HCT116 (cell line): ENCODE measurements around the gene ENTPD5. TPM values are rescaled to one million over a fixed set of nuclear protein-coding genes. Genes with fewer than 3 reads are reported as not detected.

Experiments
- ATAC-seq: fragments of 200-7000 bp; cut with Tn5 transposase; 2 replicates; pipeline ENCODE4 v1.9.1; 2020; ENCODE audit warnings: mild to moderate bottlenecking, moderate library complexity
- BruUV-seq: library from RNA; stranded (reverse); fragments of 400-500 nt; replicated peaks from 2 replicates; lab custom pipeline; 2021; lab: Mats Ljungman, UMichigan
- CTCF ChIA-PET: fragments of 300-600 bp; sonication (Branson Sonifier 250); formaldehyde crosslinking; loops from one replicate; lab custom pipeline; 2021; ENCODE audit warnings: antibody characterized with exemption; lab: Charles Lee
- POLR2A ChIA-PET: fragments of 300-600, 350-600 bp; sonication (Branson Sonifier 250); formaldehyde crosslinking; loops from one replicate; lab custom pipeline; 2021; ENCODE audit warnings: antibody characterized with exemption; lab: Charles Lee
- RAD21 ChIA-PET, 2 experiments: fragments of 300-600 bp; sonication (Branson Sonifier 250); formaldehyde crosslinking; loops; one replicate each; lab custom pipeline; 2023; ENCODE audit warnings: low total read pairs in 2 of 2; ENCODE audit not compliant: uncharacterized antibody in 2 of 2, unreplicated experiment in 2 of 2, low non-redundant PET in 1 of 2; lab: Charles Lee
- DNase-seq: peaks from one replicate; pipeline ENCODE4 v3.0.0-alpha.2; 2010; ENCODE audit warnings: low read depth, low spot score
- H2AFZ ChIP-seq: fragments of 200-600 bp; shearing (Covaris generic), sonication (generic); 2 replicates; pipeline ENCODE4 v1.6.1; 2017; ENCODE audit warnings: low read depth, mixed run types, mixed read lengths, antibody characterized with exemption, low read length; ENCODE audit not compliant: poor library complexity, severe bottlenecking
- H3K27ac ChIP-seq: 2 replicates; pipeline ENCODE4 v1.5.1; 2012; ENCODE audit warnings: low read depth, low read length
- H3K27me3 ChIP-seq: fragments of 200-600 bp; sonication (generic); 2 replicates; pipeline ENCODE4 v1.6.1; 2016; ENCODE audit warnings: mixed run types, low read length, mixed read lengths; ENCODE audit not compliant: insufficient read depth
- H3K36me3 ChIP-seq, 2 experiments: fragments of 200-500 bp in 1 of 2; fragments of 200-600 bp in 1 of 2; sonication (Bioruptor generic) in 1 of 2; sonication (generic) in 1 of 2; 2 replicates each; pipeline versions ENCODE4 v1.5.1 to v1.6.1; 2014 to 2016; ENCODE audit warnings: low read length in 2 of 2, inconsistent platforms in 1 of 2, mixed read lengths in 1 of 2, mixed run types in 1 of 2; ENCODE audit not compliant: insufficient read depth in 2 of 2, control insufficient read depth in 1 of 2
- H3K4me1 ChIP-seq, 2 experiments: fragments of 200-600 bp in 1 of 2; sonication (generic) in 1 of 2; 2 replicates each; pipeline versions ENCODE4 v1.5.1 to v1.6.1; 2012 to 2017; ENCODE audit warnings: low read length in 2 of 2, inconsistent platforms in 1 of 2, mild to moderate bottlenecking in 1 of 2, mixed read lengths in 1 of 2, mixed run types in 1 of 2, moderate library complexity in 1 of 2; ENCODE audit not compliant: insufficient read depth in 2 of 2, control insufficient read depth in 1 of 2
- H3K4me2 ChIP-seq: fragments of 200-600 bp; sonication (generic); 2 replicates; pipeline ENCODE4 v1.6.1; 2017; ENCODE audit warnings: mixed run types, low read length, mixed read lengths
- H3K4me3 ChIP-seq, 2 experiments: fragments of 200-600 bp in 1 of 2; sonication (generic) in 1 of 2; replicated peaks in 1 of 2; 2 replicates each; pipeline ENCODE4 v1.5.1; 2011 to 2016; ENCODE audit warnings: low read length in 2 of 2, control low read depth in 1 of 2, low read depth in 1 of 2, mild to moderate bottlenecking in 1 of 2, mixed read lengths in 1 of 2, mixed run types in 1 of 2
- H3K79me2 ChIP-seq: fragments of 200-600 bp; sonication (generic); 2 replicates; pipeline ENCODE4 v1.6.1; 2017; ENCODE audit warnings: mild to moderate bottlenecking, mixed run types, low read length, moderate library complexity, mixed read lengths; ENCODE audit not compliant: insufficient read depth
- H3K9ac ChIP-seq: fragments of 200-600 bp; sonication (generic); 2 replicates; pipeline ENCODE4 v1.6.1; 2016; ENCODE audit warnings: low read length, mixed read lengths
- H3K9me2 ChIP-seq: fragments of 200-600 bp; sonication (generic), shearing (Covaris generic); 2 replicates; pipeline ENCODE4 v1.6.1; 2017; ENCODE audit warnings: mixed run types, mild to moderate bottlenecking, moderate library complexity; ENCODE audit not compliant: insufficient read depth
- H3K9me3 ChIP-seq, 2 experiments: fragments of 200-500 bp in 1 of 2; fragments of 200-600 bp in 1 of 2; sonication (Bioruptor generic) in 1 of 2; sonication (generic) in 1 of 2; 2 replicates each; pipeline ENCODE4 v1.6.1; 2014 to 2017; ENCODE audit warnings: low read length in 2 of 2, mixed read lengths in 2 of 2, inconsistent platforms in 1 of 2, low read depth in 1 of 2, mild to moderate bottlenecking in 1 of 2, mixed run types in 1 of 2, moderate library complexity in 1 of 2; ENCODE audit not compliant: control insufficient read depth in 1 of 2, insufficient read depth in 1 of 2
- H4K20me1 ChIP-seq: fragments of 200-600 bp; sonication (generic), shearing (Covaris generic); 2 replicates; pipeline ENCODE4 v1.6.1; 2017; ENCODE audit warnings: mixed run types, mild to moderate bottlenecking, moderate library complexity; ENCODE audit not compliant: insufficient read depth
- CBX3 ChIP-seq: IDR thresholded peaks from 2 replicates; pipeline ENCODE4 v1.6.1; 2012; ENCODE audit warnings: low read depth
- CEBPB ChIP-seq: IDR thresholded peaks from 2 replicates; pipeline ENCODE4 v1.6.1; 2012; ENCODE audit warnings: low read depth
- EGR1 ChIP-seq: IDR thresholded peaks from 2 replicates; pipeline ENCODE4 v1.6.1; 2012; ENCODE audit warnings: low read depth
- ELF1 ChIP-seq: IDR thresholded peaks from 2 replicates; pipeline ENCODE4 v1.6.1; 2012; ENCODE audit warnings: low read depth, borderline replicate concordance
- EZH2 ChIP-seq: fragments of 200-600 bp; sonication (generic); IDR thresholded peaks from 2 replicates; pipeline ENCODE4 v1.6.1; 2017; ENCODE audit warnings: antibody characterized with exemption, mixed run types
- EZH2phosphoT487 ChIP-seq: fragments of 200-600 bp; IDR thresholded peaks from 2 replicates; pipeline ENCODE4 v1.6.1; 2018; ENCODE audit warnings: antibody characterized with exemption, borderline replicate concordance
- FOSL1 ChIP-seq: IDR thresholded peaks from 2 replicates; pipeline ENCODE4 v1.6.1; 2012; ENCODE audit warnings: low read depth
- POLR2A ChIP-seq: IDR thresholded peaks from 2 replicates; pipeline ENCODE4 v1.7.0; 2011; ENCODE audit warnings: borderline replicate concordance; ENCODE audit not compliant: insufficient read depth, insufficient read length; ENCODE audit errors: extremely low read depth
- RAD21 ChIP-seq: IDR thresholded peaks from 2 replicates; pipeline ENCODE4 v1.6.1; 2012; ENCODE audit warnings: low read depth, mild to moderate bottlenecking
- SIN3A ChIP-seq: IDR thresholded peaks from 2 replicates; pipeline ENCODE4 v1.6.1; 2012; ENCODE audit warnings: low read depth
- SP1 ChIP-seq: IDR thresholded peaks from 2 replicates; pipeline ENCODE4 v1.6.1; 2012; ENCODE audit warnings: low read depth
- SRF ChIP-seq: IDR thresholded peaks from 2 replicates; pipeline ENCODE4 v1.6.1; 2012; ENCODE audit warnings: low read depth
- YY1 ChIP-seq: IDR thresholded peaks from 2 replicates; pipeline ENCODE4 v1.6.1; 2011; ENCODE audit warnings: low read length, low read depth, moderate library complexity, mild to moderate bottlenecking; ENCODE audit not compliant: insufficient replicate concordance; ENCODE audit errors: extremely low read depth
- ZFX ChIP-seq: fragments of 450-650 bp; IDR thresholded peaks from 2 replicates; pipeline ENCODE4 v1.6.1; 2017
- ZNF274 ChIP-seq: fragments of 200-500 bp; sonication (Bioruptor generic); IDR thresholded peaks from 2 replicates; pipeline ENCODE4 v1.6.1; 2014; ENCODE audit warnings: mild to moderate bottlenecking, low read depth, low read length, inconsistent platforms
- intact Hi-C: fragments of 100-400 bp; cut with micrococcal nuclease; formaldehyde crosslinking; loops from 2 replicates; pipeline ENCODE4 v1.10.0; 2022
- total RNA-seq: library from RNA; stranded (reverse); gene quantifications from one replicate; pipeline ENCODE4 v1.2.1, GENCODE V29; 2021; ENCODE audit not compliant: unreplicated experiment
- TF ChIP-seq, protein P1 (sequence below): IDR thresholded peaks from 2 replicates; pipeline ENCODE4 v1.6.1; 2012; ENCODE audit warnings: low read depth
- TF ChIP-seq, protein P2 (sequence below), 3 experiments: fragments of 200-600 bp in 1 of 3; sonication (generic) in 1 of 3; IDR thresholded peaks in 2 of 3; conservative IDR thresholded peaks in 1 of 3; 2 replicates each; pipeline ENCODE4 v1.5.1; 2012 to 2017; ENCODE audit warnings: low read depth in 2 of 3, low read length in 2 of 3, antibody characterized with exemption in 1 of 3, borderline replicate concordance in 1 of 3, control low read depth in 1 of 3, mild to moderate bottlenecking in 1 of 3, mixed read lengths in 1 of 3, mixed run types in 1 of 3, moderate library complexity in 1 of 3; ENCODE audit not compliant: insufficient read depth in 1 of 3
- TF ChIP-seq, protein P3 (sequence below): IDR thresholded peaks from 2 replicates; pipeline ENCODE4 v1.6.1; 2011; ENCODE audit warnings: mild to moderate bottlenecking, low read length, moderate library complexity; ENCODE audit not compliant: insufficient replicate concordance; ENCODE audit errors: extremely low read depth
- TF ChIP-seq, protein P4 (sequence below): IDR thresholded peaks from 2 replicates; pipeline ENCODE4 v1.6.1; 2012
- TF ChIP-seq, protein P5 (sequence below): IDR thresholded peaks from 2 replicates; pipeline ENCODE4 v1.6.1; 2012

ENTPD5 gene
- total RNA-seq, 1 experiment from 2014 or later = 14.4 TPM

DNA sequence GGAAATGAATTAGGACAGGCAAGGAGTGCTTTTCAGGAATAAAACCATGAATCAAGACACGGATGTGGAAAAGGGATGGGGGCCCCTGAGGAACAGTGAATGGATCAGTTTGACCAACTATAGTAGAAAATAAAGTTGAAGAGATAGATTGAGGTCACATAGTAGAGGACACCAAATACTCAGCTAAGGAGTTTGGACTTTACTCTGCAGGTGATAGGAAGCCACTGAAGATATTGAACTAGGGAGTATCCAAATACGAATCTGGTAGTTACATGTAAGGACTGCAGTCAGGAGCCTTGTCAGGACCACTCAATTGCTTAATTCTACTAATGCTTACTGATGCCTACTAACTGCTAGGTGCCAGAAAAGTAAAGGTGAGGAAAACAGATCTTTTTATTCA is 20.4 kb downstream of the ENTPD5 start:
- Histone ChIP-seq H3K4me3 (no peak overlapping the region), H3K9ac (no peak overlapping the region), H3K4me1 (no peaks in the 10 kb centered on the region), H3K9me2 (no peaks in the 10 kb centered on the region), H4K20me1 (no peaks in the 10 kb centered on the region), H3K27ac (no peak overlapping the region), H3K27me3 (no peaks in the 10 kb centered on the region), H2AFZ (no peak overlapping the region), H3K9me3 (no peaks in the 10 kb centered on the region), H3K36me3 (peaks cover 0 to 4% of the 10 kb centered on the region in 2 experiments; a peak in 1 of 4 replicates), H3K4me2 (no peak overlapping the region), H3K79me2 (no peaks in the 10 kb centered on the region)
- intact Hi-C loops = no loop called here
- ChIA-PET CTCF (no interaction called here), RAD21 (no interaction called here), POLR2A (no interaction called here)
- no peak for TF ChIP-seq EZH2phosphoT487
- no peak for TF ChIP-seq POLR2A
- TF ChIP-seq ZNF274 = no peak
- no peak for TF ChIP-seq SIN3A
- TF ChIP-seq, protein P1, sequence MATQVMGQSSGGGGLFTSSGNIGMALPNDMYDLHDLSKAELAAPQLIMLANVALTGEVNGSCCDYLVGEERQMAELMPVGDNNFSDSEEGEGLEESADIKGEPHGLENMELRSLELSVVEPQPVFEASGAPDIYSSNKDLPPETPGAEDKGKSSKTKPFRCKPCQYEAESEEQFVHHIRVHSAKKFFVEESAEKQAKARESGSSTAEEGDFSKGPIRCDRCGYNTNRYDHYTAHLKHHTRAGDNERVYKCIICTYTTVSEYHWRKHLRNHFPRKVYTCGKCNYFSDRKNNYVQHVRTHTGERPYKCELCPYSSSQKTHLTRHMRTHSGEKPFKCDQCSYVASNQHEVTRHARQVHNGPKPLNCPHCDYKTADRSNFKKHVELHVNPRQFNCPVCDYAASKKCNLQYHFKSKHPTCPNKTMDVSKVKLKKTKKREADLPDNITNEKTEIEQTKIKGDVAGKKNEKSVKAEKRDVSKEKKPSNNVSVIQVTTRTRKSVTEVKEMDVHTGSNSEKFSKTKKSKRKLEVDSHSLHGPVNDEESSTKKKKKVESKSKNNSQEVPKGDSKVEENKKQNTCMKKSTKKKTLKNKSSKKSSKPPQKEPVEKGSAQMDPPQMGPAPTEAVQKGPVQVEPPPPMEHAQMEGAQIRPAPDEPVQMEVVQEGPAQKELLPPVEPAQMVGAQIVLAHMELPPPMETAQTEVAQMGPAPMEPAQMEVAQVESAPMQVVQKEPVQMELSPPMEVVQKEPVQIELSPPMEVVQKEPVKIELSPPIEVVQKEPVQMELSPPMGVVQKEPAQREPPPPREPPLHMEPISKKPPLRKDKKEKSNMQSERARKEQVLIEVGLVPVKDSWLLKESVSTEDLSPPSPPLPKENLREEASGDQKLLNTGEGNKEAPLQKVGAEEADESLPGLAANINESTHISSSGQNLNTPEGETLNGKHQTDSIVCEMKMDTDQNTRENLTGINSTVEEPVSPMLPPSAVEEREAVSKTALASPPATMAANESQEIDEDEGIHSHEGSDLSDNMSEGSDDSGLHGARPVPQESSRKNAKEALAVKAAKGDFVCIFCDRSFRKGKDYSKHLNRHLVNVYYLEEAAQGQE = no peak
- TF ChIP-seq YY1 = no peak
- TF ChIP-seq SP1 = no peak
- TF ChIP-seq SRF = no peak
- no peak for TF ChIP-seq ELF1
- no peak for TF ChIP-seq RAD21
- no peak for TF ChIP-seq FOSL1
- TF ChIP-seq EZH2 = no peak
- TF ChIP-seq CEBPB = no peak
- TF ChIP-seq CBX3 = no peak
- TF ChIP-seq ZFX = no peak
- TF ChIP-seq, protein P2, sequence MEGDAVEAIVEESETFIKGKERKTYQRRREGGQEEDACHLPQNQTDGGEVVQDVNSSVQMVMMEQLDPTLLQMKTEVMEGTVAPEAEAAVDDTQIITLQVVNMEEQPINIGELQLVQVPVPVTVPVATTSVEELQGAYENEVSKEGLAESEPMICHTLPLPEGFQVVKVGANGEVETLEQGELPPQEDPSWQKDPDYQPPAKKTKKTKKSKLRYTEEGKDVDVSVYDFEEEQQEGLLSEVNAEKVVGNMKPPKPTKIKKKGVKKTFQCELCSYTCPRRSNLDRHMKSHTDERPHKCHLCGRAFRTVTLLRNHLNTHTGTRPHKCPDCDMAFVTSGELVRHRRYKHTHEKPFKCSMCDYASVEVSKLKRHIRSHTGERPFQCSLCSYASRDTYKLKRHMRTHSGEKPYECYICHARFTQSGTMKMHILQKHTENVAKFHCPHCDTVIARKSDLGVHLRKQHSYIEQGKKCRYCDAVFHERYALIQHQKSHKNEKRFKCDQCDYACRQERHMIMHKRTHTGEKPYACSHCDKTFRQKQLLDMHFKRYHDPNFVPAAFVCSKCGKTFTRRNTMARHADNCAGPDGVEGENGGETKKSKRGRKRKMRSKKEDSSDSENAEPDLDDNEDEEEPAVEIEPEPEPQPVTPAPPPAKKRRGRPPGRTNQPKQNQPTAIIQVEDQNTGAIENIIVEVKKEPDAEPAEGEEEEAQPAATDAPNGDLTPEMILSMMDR (IDR thresholded peaks at IDR 0.05 in 2 of 3, conservative IDR thresholded peaks at IDR 0.05 in 1 of 3; ENCODE audit: borderline replicate concordance in 1 of 3, insufficient read depth in 1 of 3, low read depth in 2 of 3, low read length in 2 of 3) = no peak
- TF ChIP-seq EGR1 = no peak
- TF ChIP-seq, protein P3, sequence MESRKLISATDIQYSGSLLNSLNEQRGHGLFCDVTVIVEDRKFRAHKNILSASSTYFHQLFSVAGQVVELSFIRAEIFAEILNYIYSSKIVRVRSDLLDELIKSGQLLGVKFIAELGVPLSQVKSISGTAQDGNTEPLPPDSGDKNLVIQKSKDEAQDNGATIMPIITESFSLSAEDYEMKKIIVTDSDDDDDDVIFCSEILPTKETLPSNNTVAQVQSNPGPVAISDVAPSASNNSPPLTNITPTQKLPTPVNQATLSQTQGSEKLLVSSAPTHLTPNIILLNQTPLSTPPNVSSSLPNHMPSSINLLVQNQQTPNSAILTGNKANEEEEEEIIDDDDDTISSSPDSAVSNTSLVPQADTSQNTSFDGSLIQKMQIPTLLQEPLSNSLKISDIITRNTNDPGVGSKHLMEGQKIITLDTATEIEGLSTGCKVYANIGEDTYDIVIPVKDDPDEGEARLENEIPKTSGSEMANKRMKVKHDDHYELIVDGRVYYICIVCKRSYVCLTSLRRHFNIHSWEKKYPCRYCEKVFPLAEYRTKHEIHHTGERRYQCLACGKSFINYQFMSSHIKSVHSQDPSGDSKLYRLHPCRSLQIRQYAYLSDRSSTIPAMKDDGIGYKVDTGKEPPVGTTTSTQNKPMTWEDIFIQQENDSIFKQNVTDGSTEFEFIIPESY = no peak
- TF ChIP-seq, protein P4, sequence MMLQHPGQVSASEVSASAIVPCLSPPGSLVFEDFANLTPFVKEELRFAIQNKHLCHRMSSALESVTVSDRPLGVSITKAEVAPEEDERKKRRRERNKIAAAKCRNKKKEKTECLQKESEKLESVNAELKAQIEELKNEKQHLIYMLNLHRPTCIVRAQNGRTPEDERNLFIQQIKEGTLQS = no peak
- TF ChIP-seq, protein P5, sequence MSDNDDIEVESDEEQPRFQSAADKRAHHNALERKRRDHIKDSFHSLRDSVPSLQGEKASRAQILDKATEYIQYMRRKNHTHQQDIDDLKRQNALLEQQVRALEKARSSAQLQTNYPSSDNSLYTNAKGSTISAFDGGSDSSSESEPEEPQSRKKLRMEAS = no peak
- ATAC-seq (no peak), DNase-seq (no peak)
- BruUV-seq = no TSS peak
